NK-92 (cell line): ENCODE data around the gene GRIK2.
"Not testable (repeated sequence)": the region's sequence is repeated elsewhere in the genome, so short reads cannot be mapped to it uniquely, and the experiment has no call there.

Source experiments
- DNase-seq: peaks from one replicate; lab custom pipeline; 2025; ENCODE audit not compliant: unreplicated experiment; lab: John Stamatoyannopoulos, UW

Gene GRIK2

DNA sequence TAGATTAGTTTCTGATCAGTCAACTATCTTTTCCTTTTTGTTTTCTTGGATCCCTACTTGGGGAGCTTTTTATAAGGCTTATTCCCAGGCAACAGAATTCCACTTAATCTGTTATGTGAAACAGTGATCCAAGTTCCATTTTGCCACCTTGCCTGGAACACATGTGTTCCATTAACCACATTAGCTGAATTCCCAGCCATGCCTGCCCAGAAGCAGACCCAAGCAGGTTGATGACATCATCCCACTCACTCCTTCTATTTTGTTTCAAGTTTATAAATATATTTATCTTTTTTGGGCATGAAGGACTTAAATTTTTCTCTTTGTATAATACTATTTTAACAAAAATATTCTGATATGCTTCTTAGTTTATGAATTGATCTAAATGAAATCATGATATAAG lies 587.4 kb downstream of the GRIK2 start:
- no peak for DNase-seq

DNA sequence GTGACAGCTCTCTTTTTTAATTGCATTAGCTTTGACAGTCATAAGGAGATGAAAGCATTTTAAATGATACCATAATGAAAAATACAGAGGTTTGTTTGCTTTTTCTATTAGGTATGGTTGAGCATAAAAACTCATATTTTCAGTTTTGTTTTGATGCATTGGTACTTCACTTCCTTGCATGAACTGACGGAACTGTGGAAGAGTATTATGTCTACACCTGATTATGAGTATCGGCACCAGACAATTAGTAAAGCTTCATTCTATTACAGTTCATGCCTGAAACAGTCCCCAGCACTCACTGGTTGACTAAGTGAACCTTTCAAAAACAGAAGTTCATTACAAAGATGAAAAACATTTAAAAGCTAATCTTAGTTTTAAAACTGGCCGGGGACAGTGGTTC lies 593.0 kb downstream of the GRIK2 start:
- DNase-seq, result no peak

DNA sequence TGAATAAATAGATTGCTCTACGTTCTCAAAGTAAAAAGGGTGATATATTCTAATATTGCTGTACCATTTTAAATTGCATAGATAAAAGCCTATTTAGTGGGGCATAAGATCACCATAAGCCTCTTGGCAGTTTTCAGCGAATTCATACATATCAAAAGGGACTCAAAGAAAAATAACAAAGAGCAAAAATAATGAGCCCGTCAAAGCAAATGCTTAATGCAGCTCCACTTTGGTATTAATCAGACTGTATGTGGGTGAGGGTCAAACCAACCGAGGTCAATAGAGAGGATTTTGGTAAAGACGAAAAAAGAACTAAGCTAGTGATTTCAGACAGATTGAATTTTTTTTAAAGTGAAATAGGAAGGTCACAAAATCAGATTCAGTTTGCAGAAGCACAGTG lies 598.8 kb downstream of the GRIK2 start:
- DNase-seq, result no peak

DNA sequence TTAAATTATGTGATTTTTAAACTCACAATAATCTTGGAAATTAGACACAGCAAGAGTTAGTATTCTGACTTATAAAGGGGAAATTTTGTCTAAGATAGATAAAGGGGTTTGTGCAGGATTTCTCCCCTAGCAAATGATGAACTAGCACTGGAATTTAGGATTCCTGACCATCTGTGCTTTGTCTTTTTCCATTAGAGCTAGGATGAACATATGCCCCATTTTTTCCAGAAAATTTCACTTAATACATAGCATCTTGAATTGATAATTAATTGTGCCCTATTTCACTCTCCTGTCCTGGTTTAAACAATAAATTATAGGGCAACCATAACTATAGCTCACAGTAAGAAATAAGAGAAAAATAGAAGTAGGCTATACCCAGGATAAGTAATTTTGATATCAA lies 601.0 kb downstream of the GRIK2 start:
- DNase-seq, result no peak

DNA sequence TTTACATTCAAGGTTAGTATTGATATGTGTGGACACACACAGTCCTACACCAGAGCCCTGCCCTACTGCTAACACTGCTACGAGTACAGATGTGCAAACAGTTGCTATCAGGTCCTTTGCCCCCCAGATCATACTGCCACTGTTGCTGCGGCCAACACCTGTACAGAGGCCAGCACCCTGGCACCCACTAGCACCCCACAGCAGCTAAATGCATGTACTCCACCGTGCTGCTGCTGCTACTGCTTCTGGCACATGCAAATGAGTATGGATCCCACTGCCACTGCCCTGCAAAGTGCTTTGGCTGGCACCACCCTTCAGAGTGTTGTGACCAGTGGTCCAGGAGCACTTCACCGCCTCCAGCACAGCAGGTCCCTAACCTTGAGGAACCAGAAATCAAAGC lies 621.9 kb downstream of the GRIK2 start:
- DNase-seq, result no peak

DNA sequence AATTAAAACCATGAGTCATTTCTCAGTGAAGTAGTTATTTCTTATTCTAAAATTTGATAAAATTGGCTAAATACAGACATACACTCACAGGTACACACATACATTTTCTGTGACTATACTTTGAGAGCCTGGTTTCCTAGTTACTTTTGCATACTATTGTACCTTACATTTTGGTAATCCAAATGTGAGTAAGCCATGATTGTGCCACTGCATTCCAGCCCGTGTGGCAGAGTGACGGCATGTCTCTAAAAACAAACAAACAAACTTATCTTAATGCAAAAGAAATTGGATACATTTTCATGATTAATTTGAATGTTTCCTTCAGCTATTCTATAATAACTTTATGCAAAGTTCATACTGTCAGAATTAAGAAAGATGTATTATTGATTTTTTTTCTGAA lies 628.8 kb downstream of the GRIK2 start:
- no peak for DNase-seq

DNA sequence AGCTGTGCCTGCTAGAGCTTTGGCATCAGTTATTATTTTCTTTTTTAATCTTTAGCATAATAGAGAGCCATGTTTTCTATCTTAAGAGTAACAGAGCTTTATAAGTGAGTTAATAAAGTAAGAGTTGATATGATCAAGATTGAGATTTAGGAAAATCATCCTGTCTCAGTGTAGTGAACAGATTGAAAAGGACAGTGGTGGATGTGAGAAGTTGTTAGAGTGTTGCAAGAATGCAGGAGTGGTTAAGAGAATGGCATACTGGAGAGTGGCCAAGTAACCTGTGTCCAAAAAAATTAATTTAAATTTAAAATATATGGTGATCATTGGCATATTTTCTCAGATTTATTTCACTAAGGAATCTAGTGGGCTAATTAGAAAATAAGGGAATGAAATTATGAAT lies 629.3 kb downstream of the GRIK2 start:
- DNase-seq, result no peak

DNA sequence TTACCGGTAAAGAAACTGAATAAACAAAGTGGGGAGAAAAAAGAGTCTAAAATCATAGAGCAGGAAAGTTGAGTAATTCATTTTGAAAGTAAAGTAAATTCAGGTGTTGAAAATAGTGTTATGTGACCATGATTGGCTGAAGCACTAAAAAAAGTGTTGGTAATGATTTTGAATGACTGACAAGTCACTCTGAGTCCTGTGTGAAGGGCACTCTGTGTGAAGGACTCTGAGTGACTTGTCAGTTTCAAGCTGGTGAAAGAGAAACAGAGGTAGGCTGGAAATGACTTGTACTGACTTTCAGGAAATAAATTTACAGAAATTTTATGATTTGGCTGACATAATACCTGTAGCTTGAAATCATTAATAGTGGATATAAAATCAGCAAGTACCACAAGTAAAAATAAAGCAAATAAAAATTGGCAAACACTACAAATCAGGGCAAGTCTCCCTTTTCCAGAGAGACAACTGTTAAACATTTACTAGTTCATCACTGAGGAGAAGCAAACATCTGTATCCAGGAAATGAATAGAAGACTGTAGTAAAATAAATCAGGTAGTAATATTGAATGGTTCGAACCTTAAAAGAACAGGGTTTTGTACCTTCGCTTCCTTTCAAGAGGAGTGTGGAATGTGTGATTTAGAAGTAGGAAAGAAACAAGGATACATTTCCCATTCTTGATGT lies 630.6 kb downstream of the GRIK2 start:
- no peak for DNase-seq

DNA sequence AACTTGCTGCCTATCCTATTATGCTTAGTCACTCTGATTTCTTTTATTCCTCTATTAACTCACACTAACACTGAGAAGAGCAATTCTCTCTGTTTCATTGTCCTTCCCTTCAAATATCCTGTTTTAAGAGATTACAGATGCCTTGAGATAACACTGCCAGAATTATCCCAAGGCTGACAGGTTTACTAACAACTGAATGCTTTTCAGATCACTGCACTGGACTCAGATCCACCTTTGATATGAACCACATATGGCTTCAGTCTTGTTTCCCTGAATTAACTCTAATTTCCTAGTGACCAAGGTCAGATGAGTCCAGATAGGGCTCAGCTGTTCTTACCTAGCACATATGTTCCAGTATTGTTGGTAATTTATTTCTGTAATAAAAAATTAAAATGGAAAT lies 633.1 kb downstream of the GRIK2 start:
- DNase-seq, result no peak

DNA sequence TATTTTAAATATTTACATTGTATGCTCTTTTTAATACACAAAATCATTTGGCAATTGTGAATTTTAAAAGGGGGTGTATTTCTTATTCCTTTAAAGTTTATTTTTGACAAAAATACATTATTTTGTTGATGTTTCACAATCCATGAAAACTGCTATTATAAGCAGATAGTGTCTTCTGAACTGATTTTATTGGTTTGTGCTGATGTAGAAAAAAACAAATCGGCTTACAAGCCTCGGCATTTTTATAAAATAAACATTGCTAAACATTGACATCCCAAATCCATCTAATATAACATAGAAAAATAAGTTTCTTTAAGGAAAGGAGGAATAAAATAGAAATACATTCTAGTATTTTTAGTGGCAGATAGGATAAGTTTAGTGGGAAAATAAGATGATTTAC lies 634.7 kb downstream of the GRIK2 start:
- DNase-seq, result no peak

DNA sequence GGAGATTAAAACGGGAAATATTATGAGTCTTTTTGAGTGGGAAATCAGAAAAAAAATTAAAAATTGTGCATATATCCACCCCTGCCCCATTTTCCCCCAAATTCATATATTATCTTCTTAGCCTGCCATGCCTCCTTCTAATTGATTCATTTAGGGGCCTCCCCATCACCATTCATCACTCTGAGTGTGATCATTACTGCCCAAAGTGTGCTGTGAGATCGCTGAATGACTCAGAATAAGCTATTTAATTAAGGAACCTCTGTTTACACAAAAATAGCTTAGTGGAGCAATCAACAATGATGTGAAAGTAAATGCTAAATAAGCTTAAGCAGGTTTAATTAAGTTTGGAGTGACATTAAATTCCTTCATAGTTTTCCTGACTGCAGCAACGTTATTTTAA lies 645.5 kb downstream of the GRIK2 start:
- no peak for DNase-seq

DNA sequence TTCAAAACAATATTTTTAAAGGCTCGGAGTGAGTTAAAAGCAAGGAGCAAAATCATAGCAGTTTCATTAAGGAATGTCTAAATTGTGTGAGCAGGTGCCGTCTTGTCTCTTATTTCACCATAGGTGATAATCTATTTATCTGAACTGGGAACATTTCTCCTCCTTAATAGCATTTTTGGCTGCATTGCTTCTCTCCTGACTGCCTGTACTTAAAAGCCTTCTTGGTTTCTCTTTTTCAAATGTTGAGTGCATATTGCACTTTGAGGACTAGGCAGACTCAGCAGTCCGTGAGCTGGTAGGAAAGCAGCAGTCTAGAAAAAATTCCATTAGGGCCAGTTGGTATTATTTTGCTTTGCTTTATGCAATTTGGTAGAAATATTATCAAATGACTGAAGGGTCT lies 645.9 kb downstream of the GRIK2 start:
- no peak for DNase-seq

DNA sequence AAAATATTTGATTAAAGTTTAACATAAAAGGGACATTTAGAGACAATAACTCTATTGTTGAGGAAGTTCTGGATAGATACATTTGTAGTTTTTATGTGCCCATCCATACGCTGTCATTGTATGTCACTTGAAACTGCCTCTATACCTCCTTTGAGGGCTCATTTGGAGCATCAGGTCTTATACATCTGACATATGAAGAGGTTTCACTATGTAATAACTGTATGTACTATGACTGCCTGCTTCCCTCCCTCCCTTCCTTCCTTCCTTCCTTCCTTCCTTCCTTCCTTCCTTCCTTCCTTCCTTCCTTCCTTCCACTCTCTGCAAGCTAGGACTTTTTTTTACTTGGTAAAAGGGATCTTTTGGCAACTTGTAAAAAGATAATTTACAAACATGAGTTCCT lies 657.5 kb downstream of the GRIK2 start:
- no peak for DNase-seq

DNA sequence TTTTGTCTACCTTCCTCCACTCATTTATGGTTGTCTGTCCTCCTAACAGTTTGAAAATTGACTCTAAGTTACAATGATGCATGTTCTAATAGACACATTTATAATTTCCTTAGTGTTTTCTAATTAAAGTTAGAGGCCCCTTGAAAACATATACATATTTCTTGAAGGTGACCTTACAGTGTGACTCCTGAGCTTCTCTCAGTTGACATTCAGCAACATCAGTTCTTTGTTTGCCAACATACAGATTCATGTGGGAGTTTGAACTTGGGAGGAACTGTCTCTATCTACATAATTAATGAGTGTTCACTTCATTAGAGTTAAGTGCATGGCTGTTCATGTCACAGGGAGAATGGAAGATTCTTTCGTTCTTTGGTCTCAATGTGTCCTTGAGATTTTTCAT lies 658.2 kb downstream of the GRIK2 start:
- DNase-seq, result no peak

DNA sequence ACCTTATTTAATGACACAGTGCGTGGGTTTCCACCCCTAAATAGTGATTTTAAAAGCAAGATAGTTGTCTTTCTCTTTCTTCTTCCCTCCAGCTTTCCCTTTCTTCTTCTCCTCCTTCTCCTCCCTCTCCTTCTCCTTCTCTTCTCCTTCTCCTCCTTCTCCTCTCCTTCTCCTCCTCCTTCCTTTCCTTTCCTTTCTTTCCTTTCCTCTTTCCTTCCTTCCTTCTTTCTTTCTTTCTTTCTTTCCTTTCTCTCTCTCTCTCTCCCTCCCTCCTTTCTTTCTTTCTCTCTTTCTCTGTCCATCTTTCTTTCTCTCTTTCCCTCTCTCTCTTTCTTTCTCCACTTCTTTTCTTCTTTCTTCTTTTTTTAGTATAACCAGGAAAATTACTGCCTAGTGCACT lies 670.6 kb downstream of the GRIK2 start:
- no peak for DNase-seq

DNA sequence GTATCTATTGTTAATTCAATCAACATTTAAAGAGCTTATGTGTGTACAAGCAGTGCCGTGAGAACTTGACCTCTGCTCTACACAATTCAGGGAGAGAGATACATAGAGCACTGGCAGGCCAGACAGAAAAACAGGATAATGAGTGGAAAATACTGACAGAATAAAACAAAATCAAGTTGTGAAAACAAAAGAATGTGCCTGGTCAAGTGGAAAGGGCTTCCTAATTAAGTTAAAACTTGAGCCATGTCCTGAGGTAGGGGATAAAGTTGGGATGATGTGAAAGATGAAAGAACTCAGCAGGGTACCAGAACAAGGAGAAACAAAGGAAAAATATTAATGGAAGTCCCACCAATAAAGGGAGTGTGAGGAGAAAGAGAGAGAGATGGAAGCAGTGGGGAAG lies 672.8 kb downstream of the GRIK2 start:
- DNase-seq, result no peak

DNA sequence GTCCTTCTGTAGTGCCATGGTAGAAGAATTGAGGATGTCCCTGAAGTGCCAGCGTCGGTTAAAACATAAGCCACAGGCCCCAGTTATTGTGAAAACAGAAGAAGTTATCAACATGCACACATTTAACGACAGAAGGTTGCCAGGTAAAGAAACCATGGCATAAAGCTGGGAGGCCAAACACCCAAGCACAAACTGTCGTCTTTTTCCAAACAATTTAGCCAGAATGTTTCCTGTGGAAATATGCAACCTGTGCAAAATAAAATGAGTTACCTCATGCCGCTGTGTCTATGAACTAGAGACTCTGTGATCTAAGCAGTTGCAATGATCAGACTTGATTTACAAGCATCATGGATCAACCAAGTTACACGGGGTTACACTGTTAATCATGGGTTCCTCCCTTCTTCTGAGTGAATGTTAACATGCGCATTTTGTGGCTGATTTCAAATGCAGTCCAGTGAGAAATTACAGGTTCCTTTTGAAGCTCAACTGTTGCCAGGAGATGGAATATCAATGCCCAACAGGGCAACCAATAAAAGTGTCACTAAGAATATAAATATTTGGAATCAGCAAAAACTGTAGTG lies 674.9 kb downstream of the GRIK2 start:
- DNase-seq, result no peak

DNA sequence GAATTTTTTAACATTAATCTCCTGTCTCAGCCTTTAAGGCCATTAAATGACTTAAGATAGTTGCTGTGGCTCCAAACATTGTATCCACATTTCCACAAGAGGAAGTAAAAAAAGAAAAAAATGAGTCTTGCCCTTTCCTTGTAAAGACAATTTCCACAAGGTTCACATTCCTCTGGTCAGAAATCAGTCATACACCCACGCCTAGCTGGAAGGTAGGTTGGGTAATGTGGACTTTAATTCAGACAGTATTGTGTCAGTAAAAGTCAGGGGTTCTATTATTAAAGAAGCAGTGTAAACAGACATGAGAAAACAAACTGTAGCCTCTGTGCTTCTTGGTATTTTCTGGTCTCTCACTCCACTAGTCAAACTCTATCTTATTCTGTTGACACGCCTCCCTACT lies 682.0 kb downstream of the GRIK2 start:
- DNase-seq, result no peak

DNA sequence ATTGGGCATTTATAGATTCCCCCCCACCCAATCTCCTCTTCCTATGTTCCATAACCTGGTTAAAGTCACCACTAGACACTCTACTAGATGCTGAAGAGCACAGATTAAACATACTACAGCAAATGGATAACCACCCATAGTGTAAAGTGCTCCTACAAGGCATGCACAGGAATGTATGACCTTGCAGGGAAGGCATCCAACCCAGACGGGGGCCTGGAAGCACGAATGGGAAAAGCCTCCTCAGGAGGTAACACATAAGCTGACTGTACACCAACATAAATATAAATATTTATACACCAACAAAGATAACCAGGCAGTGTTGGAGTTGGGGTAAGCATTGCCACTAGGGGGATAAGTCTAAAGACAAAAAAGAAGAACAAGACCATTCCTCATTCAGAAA lies 691.7 kb downstream of the GRIK2 start:
- DNase-seq, result no peak

DNA sequence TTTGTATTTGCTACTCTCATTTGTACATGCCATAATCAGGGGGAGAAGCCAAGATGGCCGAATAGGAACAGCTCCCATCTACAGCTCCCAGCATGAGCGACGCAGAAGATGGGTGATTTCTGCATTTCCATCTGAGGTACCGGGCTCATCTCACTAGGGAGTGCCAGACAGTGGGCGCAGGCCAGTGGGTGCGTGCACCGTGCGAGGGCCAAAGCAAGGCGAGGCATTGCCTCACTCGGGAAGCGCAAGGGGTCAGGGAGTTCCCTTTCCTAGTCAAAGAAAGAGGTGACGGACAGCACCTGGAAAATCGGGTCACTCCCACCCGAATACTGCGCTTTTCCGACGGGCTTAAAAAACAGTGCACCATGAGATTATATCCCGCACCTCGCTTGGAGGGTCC lies 694.7 kb downstream of the GRIK2 start:
- not testable (repeated sequence) for DNase-seq

DNA sequence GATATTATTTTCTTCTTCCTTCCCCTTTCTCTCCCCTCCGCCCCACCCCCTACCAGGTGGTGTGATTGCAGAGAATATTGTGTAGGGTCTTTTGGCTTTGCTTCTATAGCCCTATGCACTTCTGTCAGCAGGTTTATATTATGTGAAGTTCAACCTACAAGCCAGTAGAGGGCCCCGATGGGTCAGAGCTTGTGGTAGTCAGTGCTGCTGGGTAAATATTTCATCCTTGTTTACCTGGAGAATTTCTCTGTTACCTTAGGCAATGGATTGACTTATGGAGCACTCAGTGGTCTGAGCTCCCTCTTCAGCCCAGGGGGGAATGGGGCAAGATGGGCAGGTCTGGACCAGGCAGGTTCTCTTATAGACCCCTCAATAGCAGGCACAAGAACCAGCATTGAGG lies 720.9 kb downstream of the GRIK2 start:
- DNase-seq, result no peak

DNA sequence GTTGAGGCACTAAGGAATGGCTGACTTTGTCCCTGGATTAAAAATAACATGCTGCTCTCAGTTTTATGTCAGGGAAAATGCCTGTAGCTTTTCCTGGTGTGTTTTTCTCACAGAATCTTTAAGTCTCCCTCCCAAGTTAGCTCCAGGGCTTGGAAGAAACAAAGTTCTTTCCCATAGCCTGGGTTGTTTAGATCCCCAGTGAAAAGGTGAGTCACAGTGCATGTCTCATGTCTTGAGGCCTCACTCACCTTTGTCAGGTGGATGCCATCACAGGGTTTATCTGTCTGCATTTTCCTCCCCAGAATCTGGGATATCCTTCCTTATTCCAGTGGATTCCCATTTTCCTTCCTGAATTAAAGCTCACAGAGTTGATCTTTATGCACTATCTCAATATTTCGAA lies 722.4 kb downstream of the GRIK2 start:
- no peak for DNase-seq

DNA sequence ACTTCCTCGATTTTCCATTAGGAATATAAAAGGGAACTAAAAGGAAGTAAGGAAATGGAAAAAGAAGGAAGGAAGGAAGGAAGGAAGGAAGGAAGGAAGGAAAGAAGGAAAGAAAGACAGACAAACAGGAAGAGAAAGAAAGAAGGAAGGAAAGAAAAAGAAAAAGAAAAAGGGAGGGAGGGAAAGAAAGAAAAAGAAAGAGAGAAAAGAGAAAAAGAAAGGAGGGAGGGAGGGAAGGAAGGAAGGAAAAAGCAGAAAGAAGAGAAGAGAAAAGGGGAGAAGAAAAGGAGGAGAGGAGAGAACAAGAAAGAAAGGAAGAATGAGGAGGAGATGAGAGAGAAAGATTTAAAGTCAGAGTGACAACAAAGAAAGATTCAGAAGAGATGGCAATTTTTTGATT lies 724.5 kb downstream of the GRIK2 start:
- no peak for DNase-seq
